Body of pancreas (tissue), 4 donors: ENCODE measurements around the gene SBNO2. TPM values are rescaled to one million over a fixed set of nuclear protein-coding genes. Genes with fewer than 3 reads are reported as not detected.

Experiments
- ATAC-seq: fragments of 150-250 bp; one replicate; pipeline ENCODE4 v1.9.1; 2016
- DNase-seq, 4 donors: peaks; one replicate each; pipeline ENCODE4 v3.0.0-alpha.2; 2019
- H3K27ac ChIP-seq, 4 donors: fragments of 200-600 bp; sonication (generic); 1 replicate in 3 of 4; 2 replicates in 1 of 4; pipeline versions ENCODE4 v1.5.1 to v1.6.1; 2016 to 2019; ENCODE audit warnings: mild to moderate bottlenecking in 1 of 4, mixed read lengths in 1 of 4, moderate library complexity in 1 of 4
- H3K27me3 ChIP-seq, 2 donors: fragments of 200-600 bp; sonication (generic); one replicate each; pipeline ENCODE4 v1.6.0; 2016; ENCODE audit warnings: mild to moderate bottlenecking in 1 of 2
- H3K36me3 ChIP-seq, 2 donors: fragments of 200-600 bp; sonication (generic); replicated peaks in 1 of 2; 2 replicates each; pipeline ENCODE4 v1.5.1; 2016; ENCODE audit warnings: low read depth in 2 of 2; ENCODE audit not compliant: insufficient read depth in 1 of 2
- H3K4me1 ChIP-seq: fragments of 200-600 bp; sonication (generic); one replicate; pipeline ENCODE4 v1.6.0; 2016
- H3K4me3 ChIP-seq, 2 donors: fragments of 200-600 bp; sonication (generic); 1 replicate in 1 of 2; 2 replicates in 1 of 2; pipeline ENCODE4 v1.5.1; 2016 to 2019
- H3K9me3 ChIP-seq, 3 donors: fragments of 200-600 bp; sonication (generic); 1 replicate in 2 of 3; 2 replicates in 1 of 3; pipeline ENCODE4 v1.5.1; 2016
- POLR2A ChIP-seq, 3 donors: fragments of 450-650 bp; IDR thresholded peaks; one replicate each; pipeline ENCODE4 v1.6.1; 2016; ENCODE audit warnings: antibody characterized with exemption in 3 of 3, mild to moderate bottlenecking in 2 of 3
- WGBS, 2 donors: methylation state at CpG; one replicate each; pipeline ENCODE4 v1.1.5; 2017; 5-methylcytosine and 5-hydroxymethylcytosine counted together
- intact Hi-C: fragments of 100-400 bp; cut with DNase I; formaldehyde crosslinking; loops from one replicate; pipeline ENCODE4 v1.15.1; 2023
- total RNA-seq, 2 donors: library from RNA; depleted of rRNA; stranded (reverse); fragments of >200 nt; gene quantifications; one replicate each; pipeline ENCODE4 v1.1.0, GENCODE V29; 2016
- TF ChIP-seq, protein P1 (sequence below), 7 experiments: fragments of 450-650 bp in 4 of 7; fragments of 200-600 bp in 3 of 7; sonication (generic) in 3 of 7; IDR thresholded peaks; one replicate each; pipeline ENCODE4 v1.5.1; 2016 to 2019; ENCODE audit warnings: antibody characterized with exemption in 7 of 7

The SBNO2 gene
- total RNA-seq, 2 donors from 2014 or later: 14.0 to 30.7 TPM

DNA sequence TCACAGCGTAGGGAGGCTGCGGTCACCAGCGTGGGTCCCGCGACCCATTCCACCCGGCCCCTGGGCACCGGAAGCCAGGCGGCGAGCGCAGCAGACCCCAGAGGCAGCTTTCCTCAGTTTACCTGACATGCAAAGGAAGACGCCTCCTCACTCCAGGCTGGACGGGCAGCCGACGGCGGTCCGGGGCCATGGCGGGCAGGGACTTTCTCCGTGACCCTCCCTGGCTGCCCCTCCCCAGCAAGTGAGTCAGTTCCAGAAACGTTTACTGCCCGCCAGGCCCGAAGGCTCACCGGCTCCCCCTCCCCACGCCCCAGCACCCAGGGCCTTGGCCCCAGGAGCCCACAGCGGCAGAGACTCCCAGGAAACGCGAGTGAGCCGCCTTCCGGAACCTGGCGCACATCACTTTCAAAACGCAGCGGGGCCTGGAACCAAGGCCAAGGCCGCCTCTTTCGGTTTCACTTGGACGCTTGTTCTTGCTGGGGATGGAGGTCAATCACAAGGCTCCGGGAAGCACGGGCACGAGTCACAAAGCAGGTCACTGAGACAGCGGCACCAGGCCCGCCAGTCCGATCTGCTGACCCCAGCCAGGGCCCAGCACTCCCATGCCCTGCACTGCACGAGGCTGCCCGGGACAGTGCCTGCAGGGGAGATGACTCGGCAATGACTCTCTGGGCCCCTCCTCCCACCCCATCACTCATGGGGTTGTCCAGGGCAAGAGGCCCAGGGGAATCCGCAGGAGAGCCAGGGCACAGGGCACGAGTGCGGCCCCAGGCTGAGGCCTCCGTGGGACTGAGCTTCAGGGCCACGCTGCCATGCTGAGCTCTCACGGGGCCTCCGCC is 5.3 kb downstream of the SBNO2 start:
- DNase-seq (peak; percentile 51 to 73 (median 62)), ATAC-seq (peak; percentile 16)
- WGBS, 2 donors: 47 to 68% methylated on average over 5 to 44 of the region's 50 CpGs
- intact Hi-C loops: no loop called here
- H3K4me3 ChIP-seq: no peak overlapping the region
- peaks cover 56% of the 10 kb centered on the region for H3K4me1 ChIP-seq
- H3K27me3 ChIP-seq: no peaks in the 10 kb centered on the region
- H3K9me3 ChIP-seq: no peaks in the 10 kb centered on the region
- H3K36me3 ChIP-seq: no peaks in the 10 kb centered on the region
- peak overlapping the region; percentile 69 to 86 (median 82) for H3K27ac ChIP-seq
- TF ChIP-seq, protein P1, sequence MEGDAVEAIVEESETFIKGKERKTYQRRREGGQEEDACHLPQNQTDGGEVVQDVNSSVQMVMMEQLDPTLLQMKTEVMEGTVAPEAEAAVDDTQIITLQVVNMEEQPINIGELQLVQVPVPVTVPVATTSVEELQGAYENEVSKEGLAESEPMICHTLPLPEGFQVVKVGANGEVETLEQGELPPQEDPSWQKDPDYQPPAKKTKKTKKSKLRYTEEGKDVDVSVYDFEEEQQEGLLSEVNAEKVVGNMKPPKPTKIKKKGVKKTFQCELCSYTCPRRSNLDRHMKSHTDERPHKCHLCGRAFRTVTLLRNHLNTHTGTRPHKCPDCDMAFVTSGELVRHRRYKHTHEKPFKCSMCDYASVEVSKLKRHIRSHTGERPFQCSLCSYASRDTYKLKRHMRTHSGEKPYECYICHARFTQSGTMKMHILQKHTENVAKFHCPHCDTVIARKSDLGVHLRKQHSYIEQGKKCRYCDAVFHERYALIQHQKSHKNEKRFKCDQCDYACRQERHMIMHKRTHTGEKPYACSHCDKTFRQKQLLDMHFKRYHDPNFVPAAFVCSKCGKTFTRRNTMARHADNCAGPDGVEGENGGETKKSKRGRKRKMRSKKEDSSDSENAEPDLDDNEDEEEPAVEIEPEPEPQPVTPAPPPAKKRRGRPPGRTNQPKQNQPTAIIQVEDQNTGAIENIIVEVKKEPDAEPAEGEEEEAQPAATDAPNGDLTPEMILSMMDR (IDR thresholded peaks at IDR 0.05): no peak
- TF ChIP-seq POLR2A (IDR thresholded peaks at IDR 0.05): peak in 2 of 3 donors; percentile 31 to 44

DNA sequence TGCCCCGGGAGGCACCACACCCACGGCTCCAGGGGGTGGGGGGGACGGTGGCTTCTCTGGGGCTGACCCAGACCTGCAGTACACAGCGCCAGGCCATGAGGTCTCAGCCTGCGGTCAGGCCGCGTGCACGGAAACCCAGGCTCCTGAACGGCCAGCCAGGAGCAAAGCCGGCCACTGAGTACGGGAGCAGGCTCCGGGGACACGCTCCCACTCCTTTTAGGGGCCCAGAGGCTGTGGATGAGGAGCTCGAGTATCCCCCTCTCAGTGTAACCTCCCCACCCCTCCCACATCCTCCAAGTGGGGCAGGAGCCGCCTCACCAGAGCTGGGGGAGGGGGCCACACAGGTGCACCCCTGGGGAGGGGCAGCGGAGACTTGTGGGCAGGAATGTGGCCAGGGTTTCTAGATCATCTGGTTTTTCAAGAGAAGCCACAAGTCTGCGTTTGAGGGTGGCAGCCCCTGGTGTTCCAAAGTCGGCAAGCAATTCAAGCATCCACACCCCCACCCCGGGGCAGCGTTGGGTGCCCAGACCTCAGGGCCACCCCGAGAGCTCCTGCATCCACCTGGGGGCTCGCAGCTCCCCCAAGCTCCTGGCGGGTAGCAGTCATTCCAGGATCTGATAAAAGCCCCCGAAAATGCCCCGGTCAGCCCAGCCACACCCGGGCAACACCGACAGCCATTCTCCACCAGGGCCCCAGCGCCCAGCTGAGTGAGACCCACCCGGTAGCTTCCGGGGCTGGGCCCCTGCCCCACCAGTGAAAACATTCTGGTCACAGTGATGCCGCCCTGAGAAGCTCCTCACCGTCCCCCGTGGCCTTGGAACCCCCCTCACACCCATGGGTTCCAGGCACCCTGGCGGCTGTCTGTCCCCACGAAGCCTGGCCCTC is 6.1 kb downstream of the SBNO2 start:
- no peak for ATAC-seq
- Histone ChIP-seq H3K27ac (peak overlapping the region; percentile 69 to 86 (median 82)), H3K4me3 (no peak overlapping the region), H3K4me1 (peaks cover 56% of the 10 kb centered on the region), H3K36me3 (no peaks in the 10 kb centered on the region), H3K27me3 (no peaks in the 10 kb centered on the region), H3K9me3 (no peaks in the 10 kb centered on the region)
- DNase-seq: peak in 1 of 4 donors; percentile 6
- 84% methylated on average over 31 of the region's 35 CpGs; no CpG with 5 or more reads in 1 of the 2 donors for WGBS, 2 donors
- no peak for TF ChIP-seq POLR2A (IDR thresholded peaks at IDR 0.05)
- TF ChIP-seq, protein P1 (IDR thresholded peaks at IDR 0.05): no peak
- intact Hi-C loops: no loop called here

DNA sequence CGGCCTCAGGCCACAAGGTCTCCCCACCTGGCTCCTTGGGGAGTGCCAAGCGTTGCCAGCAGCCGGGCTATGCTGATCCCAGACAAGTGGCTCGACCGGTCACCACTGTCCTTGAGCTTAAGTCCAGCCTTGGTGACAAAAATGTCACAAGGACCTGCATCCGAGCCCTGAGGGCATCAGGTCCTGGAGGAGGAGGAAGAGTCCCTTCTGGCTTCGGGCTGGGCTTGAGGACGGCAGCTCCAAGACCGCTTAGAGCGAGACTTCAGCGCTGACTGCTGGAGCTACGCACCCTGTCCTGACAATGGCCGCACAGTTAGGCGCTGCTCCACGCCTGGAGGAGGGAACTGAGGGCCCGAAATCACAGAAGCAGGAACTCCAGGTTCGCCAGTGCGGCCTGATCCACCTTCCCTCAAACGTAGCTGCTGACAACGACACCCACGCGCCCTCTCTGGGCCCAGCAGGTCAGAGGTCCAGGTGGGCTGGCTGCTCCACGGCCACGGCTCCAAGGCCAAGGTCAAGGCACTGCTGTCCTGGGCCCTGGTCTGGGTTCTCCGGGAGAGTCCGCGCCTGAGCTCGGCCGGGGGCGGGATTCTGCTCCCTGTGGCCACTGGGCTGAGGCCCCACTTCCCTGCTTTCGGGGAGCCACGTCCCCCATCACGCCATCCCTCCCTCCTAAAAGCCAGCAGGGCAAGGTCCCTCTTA is 7.0 kb downstream of the SBNO2 start:
- DNase-seq (peak in 2 of 4 donors; percentile 30 to 40), ATAC-seq (no peak)
- TF ChIP-seq, protein P1 (IDR thresholded peaks at IDR 0.05): no peak
- TF ChIP-seq POLR2A (IDR thresholded peaks at IDR 0.05): no peak
- intact Hi-C loops: no loop called here
- WGBS, 2 donors: 73 to 76% methylated on average over 10 to 33 of the region's 33 CpGs
- Histone ChIP-seq H3K36me3 (no peaks in the 10 kb centered on the region), H3K9me3 (no peaks in the 10 kb centered on the region), H3K4me3 (no peak overlapping the region), H3K4me1 (peaks cover 51% of the 10 kb centered on the region), H3K27me3 (no peaks in the 10 kb centered on the region), H3K27ac (peak overlapping the region in 2 of 4 donors; percentile 36 to 86)

DNA sequence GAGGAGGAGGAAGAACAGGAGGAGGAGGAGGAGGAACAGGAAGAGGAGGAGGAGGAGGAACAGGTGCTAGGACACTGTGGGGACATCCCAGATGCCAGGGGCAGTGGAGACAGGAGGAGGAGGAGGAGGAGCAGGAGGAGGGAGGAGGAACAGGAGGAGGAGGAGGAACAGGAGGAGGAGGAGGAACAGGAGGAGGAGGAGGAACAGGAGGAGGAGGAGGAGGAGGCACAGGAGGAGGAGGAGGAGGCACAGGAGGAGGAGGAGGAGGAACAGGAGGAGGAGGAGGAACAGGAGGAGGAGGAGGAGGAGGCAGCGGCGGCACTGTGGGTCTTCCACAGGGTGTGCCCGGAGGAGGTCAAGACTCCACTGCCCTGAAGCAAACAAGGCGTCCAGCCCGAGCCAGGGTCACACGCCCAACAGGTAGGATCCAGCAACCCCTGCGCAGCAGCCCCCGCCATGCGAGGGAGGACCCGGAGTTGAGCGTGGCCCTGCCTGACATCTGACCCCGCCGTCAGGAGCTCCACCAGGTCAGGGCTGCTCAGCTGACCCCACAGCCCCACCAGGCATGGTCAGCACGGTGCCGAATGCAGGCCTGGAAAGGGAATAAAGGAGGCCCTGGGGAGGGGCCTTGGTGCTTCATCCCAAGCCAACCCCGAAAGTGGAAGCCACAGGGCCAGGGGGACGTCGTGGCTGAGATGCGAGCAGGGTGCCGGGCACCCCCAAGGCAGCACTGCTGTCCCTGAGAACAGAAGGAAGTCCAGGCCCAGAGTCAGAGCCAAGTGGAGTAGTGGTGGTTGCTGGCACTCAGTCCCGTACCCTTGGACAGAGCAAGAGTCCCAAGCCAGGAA is 9.2 kb downstream of the SBNO2 start:
- Histone ChIP-seq H3K27ac (no peak overlapping the region), H3K4me3 (no peak overlapping the region), H3K36me3 (no peaks in the 10 kb centered on the region), H3K9me3 (no peaks in the 10 kb centered on the region), H3K27me3 (no peaks in the 10 kb centered on the region), H3K4me1 (peaks cover 40% of the 10 kb centered on the region)
- intact Hi-C loops: no loop called here
- TF ChIP-seq POLR2A (IDR thresholded peaks at IDR 0.05): no peak
- TF ChIP-seq, protein P1 (IDR thresholded peaks at IDR 0.05): no peak
- no peak for DNase-seq
- 69 to 85% methylated on average over 13 to 17 of the region's 21 CpGs for WGBS, 2 donors
- no peak for ATAC-seq
